KMS-11 (cell line): ENCODE results near the gene YEATS2.

ENCODE experiments used
- H2AFZ ChIP-seq: fragments of 200-600 bp; sonication (generic); 2 replicates; pipeline ENCODE4 v1.6.1; 2016; ENCODE audit warnings: antibody characterized with exemption, mixed run types, low read depth
- H3K27ac ChIP-seq: fragments of 200-600 bp; sonication (generic); 2 replicates; pipeline ENCODE4 v1.6.1; 2016; ENCODE audit warnings: mild to moderate bottlenecking, mixed run types
- H3K27me3 ChIP-seq: fragments of 200-600 bp; sonication (generic); 2 replicates; pipeline ENCODE4 v1.6.1; 2017; ENCODE audit warnings: mild to moderate bottlenecking, low read depth, mixed run types, moderate library complexity; ENCODE audit not compliant: insufficient read depth
- H3K36me3 ChIP-seq: fragments of 200-600 bp; sonication (generic); 2 replicates; pipeline ENCODE4 v1.6.1; 2017; ENCODE audit warnings: mild to moderate bottlenecking, mixed run types; ENCODE audit not compliant: insufficient read depth
- H3K4me1 ChIP-seq: fragments of 200-600 bp; sonication (generic); 2 replicates; pipeline ENCODE4 v1.6.1; 2016; ENCODE audit warnings: mild to moderate bottlenecking, low read depth, mixed run types; ENCODE audit not compliant: poor library complexity, severe bottlenecking
- H3K4me2 ChIP-seq: fragments of 200-600 bp; sonication (generic); 2 replicates; pipeline ENCODE4 v1.7.0; 2016; ENCODE audit warnings: mild to moderate bottlenecking, mixed run types
- H3K4me3 ChIP-seq: fragments of 200-600 bp; sonication (generic); IDR thresholded peaks from 2 replicates; pipeline ENCODE4 v1.6.1; 2017; ENCODE audit warnings: low read depth, low read length, mixed read lengths; ENCODE audit not compliant: insufficient read depth
- H3K79me2 ChIP-seq: fragments of 200-600 bp; sonication (generic); 2 replicates; pipeline ENCODE4 v1.6.1; 2016; ENCODE audit warnings: low read depth, mixed run types; ENCODE audit not compliant: insufficient read depth
- H3K9ac ChIP-seq: fragments of 200-600 bp; sonication (generic); 2 replicates; pipeline ENCODE4 v1.6.1; 2016; ENCODE audit warnings: mild to moderate bottlenecking, mixed run types
- H4K20me1 ChIP-seq: fragments of 200-600 bp; sonication (generic); 2 replicates; pipeline ENCODE4 v1.6.1; 2016; ENCODE audit warnings: mild to moderate bottlenecking, mixed run types; ENCODE audit not compliant: insufficient read depth
- TF ChIP-seq, protein P1 (sequence below): fragments of 200-600 bp; sonication (generic); conservative IDR thresholded peaks from 2 replicates; pipeline ENCODE4 v1.6.1; 2017; ENCODE audit warnings: low read depth, mild to moderate bottlenecking, antibody characterized with exemption, low read length, moderate library complexity, mixed read lengths

Gene YEATS2

DNA sequence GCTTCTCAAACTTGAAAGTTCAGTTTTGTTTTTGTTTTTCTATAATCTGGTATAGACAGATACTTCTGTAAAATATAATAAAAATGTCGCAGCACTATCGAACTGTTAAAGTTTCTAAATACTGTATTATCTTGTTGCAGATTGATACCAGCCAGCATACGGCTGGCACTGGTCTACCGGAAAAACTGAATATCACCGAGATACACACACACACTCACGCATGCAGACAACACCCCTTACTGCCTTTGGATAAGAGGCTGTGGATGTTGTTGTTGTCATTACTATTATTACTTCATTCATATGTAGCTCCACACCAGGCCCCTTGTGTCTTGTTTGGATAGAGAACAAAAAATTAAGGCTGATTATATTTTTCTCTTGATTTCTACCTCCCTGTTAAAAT is 95.4 kb downstream of the YEATS2 start:
- Histone ChIP-seq H4K20me1 (no peaks in the 10 kb centered on the region), H3K4me3 (no peak overlapping the region), H2AFZ (no peak overlapping the region), H3K4me2 (no peak overlapping the region), H3K27me3 (no peaks in the 10 kb centered on the region), H3K9ac (no peak overlapping the region), H3K27ac (no peak overlapping the region), H3K36me3 (no peaks in the 10 kb centered on the region), H3K4me1 (no peaks in the 10 kb centered on the region), H3K79me2 (no peaks in the 10 kb centered on the region)
- TF ChIP-seq, protein P1, sequence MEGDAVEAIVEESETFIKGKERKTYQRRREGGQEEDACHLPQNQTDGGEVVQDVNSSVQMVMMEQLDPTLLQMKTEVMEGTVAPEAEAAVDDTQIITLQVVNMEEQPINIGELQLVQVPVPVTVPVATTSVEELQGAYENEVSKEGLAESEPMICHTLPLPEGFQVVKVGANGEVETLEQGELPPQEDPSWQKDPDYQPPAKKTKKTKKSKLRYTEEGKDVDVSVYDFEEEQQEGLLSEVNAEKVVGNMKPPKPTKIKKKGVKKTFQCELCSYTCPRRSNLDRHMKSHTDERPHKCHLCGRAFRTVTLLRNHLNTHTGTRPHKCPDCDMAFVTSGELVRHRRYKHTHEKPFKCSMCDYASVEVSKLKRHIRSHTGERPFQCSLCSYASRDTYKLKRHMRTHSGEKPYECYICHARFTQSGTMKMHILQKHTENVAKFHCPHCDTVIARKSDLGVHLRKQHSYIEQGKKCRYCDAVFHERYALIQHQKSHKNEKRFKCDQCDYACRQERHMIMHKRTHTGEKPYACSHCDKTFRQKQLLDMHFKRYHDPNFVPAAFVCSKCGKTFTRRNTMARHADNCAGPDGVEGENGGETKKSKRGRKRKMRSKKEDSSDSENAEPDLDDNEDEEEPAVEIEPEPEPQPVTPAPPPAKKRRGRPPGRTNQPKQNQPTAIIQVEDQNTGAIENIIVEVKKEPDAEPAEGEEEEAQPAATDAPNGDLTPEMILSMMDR = no peak

DNA sequence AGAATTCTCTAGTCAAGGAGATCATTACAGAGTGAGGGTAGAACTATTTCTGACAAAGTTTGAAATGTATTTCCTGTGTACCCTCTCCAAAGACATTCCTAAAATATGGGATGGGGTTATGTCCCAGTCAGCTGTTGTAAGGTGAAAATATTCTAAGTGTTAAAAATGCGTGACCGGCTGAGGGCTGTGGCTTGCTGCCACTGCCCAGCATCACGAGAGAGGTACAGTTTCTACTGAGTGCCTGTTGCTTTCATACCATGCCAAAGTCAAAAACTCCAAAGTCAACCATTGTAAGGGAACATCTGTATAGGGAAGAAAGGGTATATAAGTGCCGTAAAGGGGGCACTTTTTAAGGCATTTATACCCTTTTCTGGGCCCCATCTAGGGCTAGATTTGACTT is 96.9 kb downstream of the YEATS2 start:
- Histone ChIP-seq H3K4me2 (no peak overlapping the region), H4K20me1 (no peaks in the 10 kb centered on the region), H3K36me3 (0 out of 2 replicates have a peak, but pooled peaks cover 4% of the 10 kb centered on the region), H3K27me3 (no peaks in the 10 kb centered on the region), H3K9ac (no peak overlapping the region), H2AFZ (no peak overlapping the region), H3K4me1 (no peaks in the 10 kb centered on the region), H3K27ac (no peak overlapping the region), H3K79me2 (no peaks in the 10 kb centered on the region), H3K4me3 (no peak overlapping the region)
- TF ChIP-seq, protein P1 = no peak

DNA sequence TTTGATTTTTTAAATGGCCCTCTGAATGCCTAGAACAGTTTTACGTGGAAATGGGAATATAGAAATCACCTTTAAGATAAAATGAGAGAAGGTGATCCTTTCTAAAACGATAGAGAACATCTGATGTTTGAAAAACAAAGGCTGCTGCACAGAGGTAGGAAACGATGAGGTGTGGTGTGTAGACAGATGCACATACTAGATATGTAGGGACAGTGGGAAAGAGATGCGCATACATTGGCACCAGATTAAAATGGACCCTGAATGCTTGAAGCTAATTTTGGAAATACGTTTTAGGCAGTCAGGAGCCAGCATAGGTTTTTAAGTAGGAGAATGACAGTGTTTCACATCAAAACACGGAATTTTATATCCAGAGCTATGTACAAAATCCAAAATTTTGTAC is 98.8 kb downstream of the YEATS2 start:
- H4K20me1 ChIP-seq = no peaks in the 10 kb centered on the region
- no peak overlapping the region for H3K4me3 ChIP-seq
- no peak overlapping the region for H2AFZ ChIP-seq
- H3K27me3 ChIP-seq = no peaks in the 10 kb centered on the region
- no peak overlapping the region for H3K9ac ChIP-seq
- no peak overlapping the region for H3K4me2 ChIP-seq
- TF ChIP-seq, protein P1 = no peak
- no peaks in the 10 kb centered on the region for H3K4me1 ChIP-seq
- no peaks in the 10 kb centered on the region for H3K79me2 ChIP-seq
- H3K36me3 ChIP-seq = 0 out of 2 replicates have a peak, but pooled peaks cover 4% of the 10 kb centered on the region
- H3K27ac ChIP-seq = no peak overlapping the region

DNA sequence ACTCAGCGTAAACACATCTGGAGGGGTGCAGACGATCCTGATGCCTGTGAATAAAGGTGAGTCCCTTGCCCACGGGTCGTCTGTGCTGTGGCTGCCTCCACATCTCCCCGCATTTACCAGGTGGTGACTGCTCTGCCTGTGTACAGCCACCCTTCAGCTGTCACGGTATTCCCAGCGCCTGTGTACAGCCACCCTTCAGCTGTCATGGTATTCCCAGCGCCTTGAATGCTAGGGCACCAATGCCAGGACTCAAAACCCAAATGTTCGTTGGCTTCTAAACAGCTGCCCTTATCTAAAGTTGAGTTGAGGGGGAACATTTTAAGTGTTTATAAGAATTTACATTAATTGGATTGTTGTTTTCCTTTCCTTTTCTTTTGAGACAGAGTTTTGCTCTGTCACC is 100.4 kb downstream of the YEATS2 start:
- Histone ChIP-seq H3K4me3 (no peak overlapping the region), H2AFZ (no peak overlapping the region), H3K9ac (no peak overlapping the region), H3K27me3 (no peaks in the 10 kb centered on the region), H3K4me2 (no peak overlapping the region), H3K27ac (no peak overlapping the region), H4K20me1 (no peaks in the 10 kb centered on the region), H3K4me1 (no peaks in the 10 kb centered on the region), H3K79me2 (no peaks in the 10 kb centered on the region), H3K36me3 (0 out of 2 replicates have a peak, but pooled peaks cover 4% of the 10 kb centered on the region)
- TF ChIP-seq, protein P1 = no peak
